SU-DHL-6 (cell line): ENCODE measurements around the gene PPARA.

ENCODE experiments used
- H2AFZ ChIP-seq: fragments of 200-600 bp; sonication (generic); 2 replicates; pipeline ENCODE4 v1.6.1; 2014; ENCODE audit warnings: low read depth, mild to moderate bottlenecking, moderate library complexity, mixed read lengths, antibody characterized with exemption, low read length; ENCODE audit not compliant: severe bottlenecking
- H3F3A ChIP-seq: fragments of 200-600 bp; shearing (Covaris generic); 2 replicates; pipeline ENCODE4 v1.6.0; 2016; ENCODE audit warnings: antibody characterized with exemption, mild to moderate bottlenecking; ENCODE audit not compliant: insufficient read depth
- H3K27ac ChIP-seq: fragments of 200-600 bp; sonication (generic); 2 replicates; pipeline ENCODE4 v1.5.1; 2016; ENCODE audit warnings: low read depth, mild to moderate bottlenecking, low read length, moderate library complexity, mixed read lengths
- H3K27me3 ChIP-seq: fragments of 200-600 bp; sonication (generic), shearing (Covaris generic); 2 replicates; pipeline ENCODE4 v1.6.0; 2014; ENCODE audit warnings: mild to moderate bottlenecking, low read length
- H3K36me3 ChIP-seq: fragments of 200-600 bp; sonication (generic); 2 replicates; pipeline ENCODE4 v1.6.1; 2014; ENCODE audit warnings: mild to moderate bottlenecking, low read length, mixed read lengths
- H3K4me2 ChIP-seq: fragments of 300-600, 200-600 bp; shearing (Covaris generic), sonication (generic); 2 replicates; pipeline ENCODE4 v1.6.0; 2014; ENCODE audit warnings: low read length, low read depth, mild to moderate bottlenecking; ENCODE audit not compliant: poor library complexity, severe bottlenecking
- H3K4me3 ChIP-seq: fragments of 200-600 bp; sonication (generic); 2 replicates; pipeline ENCODE4 v1.5.1; 2014; ENCODE audit warnings: antibody characterized with exemption, low read length, mild to moderate bottlenecking, mixed read lengths; ENCODE audit not compliant: insufficient read depth, poor library complexity, severe bottlenecking
- H3K79me2 ChIP-seq: fragments of 200-600 bp; sonication (generic); 2 replicates; pipeline ENCODE4 v1.6.1; 2014; ENCODE audit warnings: mild to moderate bottlenecking, low read length, moderate library complexity; ENCODE audit not compliant: insufficient read depth
- H3K9ac ChIP-seq: fragments of 200-600 bp; sonication (generic); 2 replicates; pipeline ENCODE4 v1.7.0; 2014; ENCODE audit warnings: mild to moderate bottlenecking, low read length
- H3K9me2 ChIP-seq: fragments of 200-600 bp; sonication (generic); replicated peaks from 2 replicates; pipeline ENCODE4 v1.6.1; 2014; ENCODE audit warnings: low read length; ENCODE audit not compliant: insufficient read depth
- H3K9me3 ChIP-seq: fragments of 200-600 bp; sonication (generic); 2 replicates; pipeline ENCODE4 v1.6.1; 2014; ENCODE audit warnings: low read length, mixed read lengths; ENCODE audit not compliant: insufficient read depth
- H4K20me1 ChIP-seq: fragments of 200-600 bp; sonication (generic); 2 replicates; pipeline ENCODE4 v1.6.1; 2014; ENCODE audit warnings: low read depth, mild to moderate bottlenecking, antibody characterized with exemption, low read length, moderate library complexity, mixed read lengths
- CTCF ChIP-seq: fragments of 200-600 bp; sonication (generic); IDR thresholded peaks from one replicate; pipeline ENCODE4 v1.5.1; 2017; ENCODE audit warnings: antibody characterized with exemption, mild to moderate bottlenecking, low read length, moderate library complexity; ENCODE audit not compliant: insufficient read depth, poor library complexity, severe bottlenecking
- EZH2phosphoT487 ChIP-seq: fragments of 200-600 bp; sonication (generic), shearing (Covaris generic); conservative IDR thresholded peaks from 2 replicates; pipeline ENCODE4 v1.6.1; 2018; ENCODE audit warnings: mild to moderate bottlenecking, antibody characterized with exemption, low read length, moderate library complexity, mixed read lengths

PPARA gene

GRCh38 chr22:46224044-46224897, 73.9 kb downstream of the PPARA start:
- Histone ChIP-seq H3K36me3 (no peaks in the 10 kb centered on the region), H3K9ac (no peak overlapping the region), H3K4me2 (no peak overlapping the region), H3F3A (no peaks in the 10 kb centered on the region), H3K9me2 (no peaks in the 10 kb centered on the region), H4K20me1 (no peaks in the 10 kb centered on the region), H3K27ac (no peak overlapping the region), H2AFZ (no peak overlapping the region), H3K4me3 (no peak overlapping the region), H3K27me3 (no peaks in the 10 kb centered on the region), H3K9me3 (no peaks in the 10 kb centered on the region), H3K79me2 (no peaks in the 10 kb centered on the region)
- TF ChIP-seq EZH2phosphoT487 (no peak), CTCF (no peak)

- Histone ChIP-seq H4K20me1 (no peaks in the 10 kb centered on the region), H3K9ac (no peak overlapping the region), H3K27ac (no peak overlapping the region), H3K79me2 (no peaks in the 10 kb centered on the region), H3K4me2 (no peak overlapping the region), H2AFZ (no peak overlapping the region), H3K9me3 (no peaks in the 10 kb centered on the region), H3K27me3 (no peaks in the 10 kb centered on the region), H3K4me3 (no peak overlapping the region), H3K36me3 (no peaks in the 10 kb centered on the region), H3F3A (no peaks in the 10 kb centered on the region), H3K9me2 (no peaks in the 10 kb centered on the region)
- TF ChIP-seq CTCF (no peak), EZH2phosphoT487 (no peak)
Measured at GRCh38 chr22:46224898-46225290, 74.6 kb downstream of the PPARA start.

GRCh38 chr22:46225631-46226030, 75.3 kb downstream of the PPARA start:
- Histone ChIP-seq H3K36me3 (no peaks in the 10 kb centered on the region), H3K79me2 (no peaks in the 10 kb centered on the region), H3K27me3 (no peaks in the 10 kb centered on the region), H3K4me3 (no peak overlapping the region), H3K9me2 (no peaks in the 10 kb centered on the region), H4K20me1 (no peaks in the 10 kb centered on the region), H3K27ac (no peak overlapping the region), H3K4me2 (no peak overlapping the region), H2AFZ (no peak overlapping the region), H3F3A (no peaks in the 10 kb centered on the region), H3K9ac (no peak overlapping the region), H3K9me3 (no peaks in the 10 kb centered on the region)
- TF ChIP-seq EZH2phosphoT487 = no peak
- no peak for TF ChIP-seq CTCF
